Measurements from ENCODE around the gene IGFBP5.

The IGFBP5 gene, protein sequence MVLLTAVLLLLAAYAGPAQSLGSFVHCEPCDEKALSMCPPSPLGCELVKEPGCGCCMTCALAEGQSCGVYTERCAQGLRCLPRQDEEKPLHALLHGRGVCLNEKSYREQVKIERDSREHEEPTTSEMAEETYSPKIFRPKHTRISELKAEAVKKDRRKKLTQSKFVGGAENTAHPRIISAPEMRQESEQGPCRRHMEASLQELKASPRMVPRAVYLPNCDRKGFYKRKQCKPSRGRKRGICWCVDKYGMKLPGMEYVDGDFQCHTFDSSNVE

DNA sequence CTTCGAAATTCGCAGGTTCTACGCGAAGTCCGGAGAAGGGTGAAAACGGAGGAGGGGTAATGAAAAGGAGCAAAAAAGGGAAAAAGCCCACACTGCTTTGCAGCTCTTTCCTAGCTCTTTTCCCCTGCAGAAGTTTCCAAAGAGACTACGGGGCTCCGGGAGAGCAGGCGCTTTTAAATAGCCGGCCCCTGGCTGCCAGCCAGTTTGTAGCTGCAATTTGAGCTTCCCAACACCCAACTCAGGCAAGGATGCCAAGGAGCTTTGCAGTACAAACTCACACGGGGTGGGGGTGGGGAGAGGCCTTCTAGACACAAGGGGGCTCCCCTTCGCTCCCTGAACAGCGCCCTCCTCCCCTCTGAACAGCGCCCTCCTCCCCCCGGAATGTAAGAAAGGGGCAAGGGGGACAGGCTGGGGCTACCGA lies at the start of gene IGFBP5:
TSS of gene IGFBP5 (minus strand) at position 149 of the 421 bp plus-strand sequence. CDS start 774 bp downstream, outside the sequence.
- in situ Hi-C loops (cut with MboI; ENCODE audit: low sequenced_read_pairs): loop anchor here (25.0 kb wide), 2 partner anchors 467 to 1017 kb away; no protein-coding TSS in a partner anchor

DNA sequence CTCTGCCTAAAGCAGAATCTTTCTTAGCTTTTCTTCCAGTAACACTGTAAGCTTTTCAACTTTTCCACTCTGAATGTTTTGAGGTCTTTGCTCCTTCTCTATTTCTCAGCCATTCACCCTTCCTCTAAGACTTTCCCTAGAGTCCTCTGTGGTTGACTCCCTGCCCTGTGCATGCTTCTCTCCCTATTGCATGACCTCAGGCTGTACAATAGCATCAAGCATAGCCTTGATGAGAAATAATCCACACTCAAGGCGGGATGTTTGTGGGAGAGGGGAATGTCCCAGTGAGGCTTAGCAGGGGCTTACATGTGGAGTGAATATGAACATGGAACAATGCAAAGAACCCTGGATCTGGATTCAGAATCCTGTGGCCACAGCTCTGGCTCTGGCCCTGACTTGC lies 48.4 kb upstream of the IGFBP5 start:
- in situ Hi-C loops (cut with MboI; ENCODE audit: low sequenced_read_pairs): no loop called here

DNA sequence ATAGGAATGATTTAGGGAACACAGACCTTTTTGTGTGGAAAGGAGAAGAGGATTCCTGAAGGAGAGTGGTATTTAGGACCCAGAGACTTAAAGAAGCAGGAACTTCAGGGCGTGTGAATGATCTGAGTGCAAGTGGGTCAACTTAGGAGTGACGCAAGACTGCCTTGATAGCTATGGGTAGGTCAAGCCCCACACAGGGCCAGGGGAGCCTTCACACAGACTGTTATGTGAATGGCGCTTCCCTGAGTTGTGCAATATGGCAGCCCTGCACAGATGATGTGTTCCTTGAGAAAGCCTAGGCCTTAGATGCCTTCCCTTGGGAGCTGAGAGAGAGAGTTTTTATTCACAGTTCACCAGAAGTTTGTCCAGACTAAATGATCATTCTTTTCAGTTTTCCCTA lies 47.1 kb upstream of the IGFBP5 start:
- in situ Hi-C loops (cut with MboI; ENCODE audit: low sequenced_read_pairs): no loop called here

DNA sequence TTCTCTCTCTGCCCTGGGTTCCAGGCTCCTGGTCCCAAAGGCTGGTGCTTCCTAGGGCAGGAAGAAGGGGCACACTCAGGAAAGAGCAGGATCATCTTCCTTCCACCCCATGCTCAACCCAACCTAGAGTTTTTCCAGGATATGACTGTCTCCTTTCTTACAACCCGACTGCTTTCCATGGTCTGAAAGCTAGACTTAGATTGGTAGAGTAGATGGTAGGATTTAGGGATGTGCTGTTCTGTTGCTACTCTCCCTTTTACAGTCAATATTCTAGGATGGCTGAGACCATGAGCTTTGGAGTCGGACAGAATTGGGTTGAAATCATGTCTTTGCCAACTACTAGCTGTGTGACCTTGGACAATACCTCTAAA lies 45.9 kb upstream of the IGFBP5 start:
- in situ Hi-C loops (cut with MboI; ENCODE audit: low sequenced_read_pairs): no loop called here

DNA sequence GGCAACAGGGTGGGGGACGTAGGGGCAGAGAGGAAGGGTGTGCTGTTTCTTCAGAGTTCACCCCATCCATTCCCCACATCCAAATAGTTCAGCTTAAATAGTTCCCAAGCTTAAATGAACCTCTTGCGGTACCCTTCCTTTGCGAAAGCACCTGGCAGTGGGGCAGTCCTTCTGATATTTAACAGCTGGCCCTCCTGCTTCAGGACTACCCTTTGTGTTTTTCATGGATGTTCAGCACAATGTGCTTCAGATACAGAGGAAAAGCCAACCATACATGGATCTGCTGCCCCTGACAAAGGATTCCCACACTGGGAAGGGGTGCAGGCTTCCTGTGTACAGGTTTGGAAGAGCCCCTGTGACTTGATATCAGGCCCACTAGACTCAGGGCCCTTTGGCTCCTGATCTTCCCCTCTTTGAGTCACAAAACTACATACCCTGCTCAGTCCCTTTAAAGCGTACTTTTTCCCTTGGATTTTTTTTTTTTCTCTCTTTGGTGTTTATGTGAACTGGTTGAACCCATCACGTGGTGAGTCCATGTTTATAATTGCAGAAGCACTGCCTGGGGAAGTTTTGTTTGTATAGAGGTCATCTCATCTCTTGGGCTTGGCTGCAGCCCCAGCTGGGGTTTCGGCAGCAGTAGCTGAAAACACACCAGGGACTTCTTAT lies 45.3 kb upstream of the IGFBP5 start:
- in situ Hi-C loops (cut with MboI; ENCODE audit: low sequenced_read_pairs): no loop called here

DNA sequence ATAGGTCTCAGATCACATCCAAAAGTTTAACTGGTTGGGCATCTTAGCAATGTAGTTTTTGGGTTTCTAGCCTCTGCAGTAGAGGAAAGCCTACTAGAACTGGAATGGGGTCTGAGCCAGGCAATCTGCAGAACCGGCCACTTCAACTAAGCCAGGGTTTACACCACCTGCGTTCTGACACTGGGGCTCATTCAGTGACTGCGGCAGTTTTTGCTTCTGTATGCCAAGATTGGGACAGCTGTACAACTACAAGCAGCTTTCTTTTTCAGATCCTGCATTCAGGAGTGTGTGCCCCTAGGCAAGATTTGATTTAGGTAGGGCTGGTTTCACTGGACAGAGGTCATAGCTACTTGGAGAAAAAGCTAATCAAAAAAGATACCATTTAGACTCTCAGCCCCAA lies 43.7 kb upstream of the IGFBP5 start:
- in situ Hi-C loops (cut with MboI; ENCODE audit: low sequenced_read_pairs): no loop called here

DNA sequence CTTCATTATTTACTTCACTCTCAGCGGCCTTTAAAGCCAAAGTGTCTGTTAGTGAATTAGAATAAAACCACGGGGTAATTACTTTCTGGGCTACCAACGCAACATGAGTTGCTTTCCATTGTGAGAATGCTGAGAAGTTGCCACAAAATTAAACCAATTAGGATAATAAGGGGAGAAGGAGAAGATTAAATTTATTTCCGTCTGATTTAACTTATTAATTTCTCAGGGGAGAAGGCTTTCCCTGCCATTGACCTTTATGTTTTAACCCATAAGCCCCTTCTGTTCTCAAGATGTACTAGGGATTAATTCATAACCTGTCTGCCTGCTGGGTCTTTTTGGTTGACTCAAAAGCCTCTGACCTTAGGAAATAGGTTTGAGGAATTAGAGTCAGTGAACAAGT lies 42.3 kb upstream of the IGFBP5 start:
- in situ Hi-C loops (cut with MboI; ENCODE audit: low sequenced_read_pairs): no loop called here

DNA sequence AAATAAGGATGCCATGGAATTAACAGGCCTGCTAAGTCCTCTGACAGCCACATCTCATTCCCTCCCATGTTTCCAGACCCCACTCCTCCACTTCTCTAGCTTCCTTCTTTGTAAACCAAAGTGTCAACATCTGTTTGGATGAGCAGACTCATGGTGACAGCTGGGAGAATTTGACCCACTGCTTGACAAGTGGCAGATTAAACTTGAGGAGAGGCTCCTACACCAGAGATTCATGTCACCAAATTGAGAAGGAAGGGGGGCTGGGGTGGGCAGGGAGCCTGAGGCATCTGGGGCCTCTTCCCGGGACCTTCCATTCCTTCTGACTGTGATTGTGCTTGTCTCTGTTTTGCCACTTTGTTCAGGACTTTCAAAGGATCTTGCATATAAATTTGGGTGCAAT lies 41.0 kb upstream of the IGFBP5 start:
- in situ Hi-C loops (cut with MboI; ENCODE audit: low sequenced_read_pairs): no loop called here

DNA sequence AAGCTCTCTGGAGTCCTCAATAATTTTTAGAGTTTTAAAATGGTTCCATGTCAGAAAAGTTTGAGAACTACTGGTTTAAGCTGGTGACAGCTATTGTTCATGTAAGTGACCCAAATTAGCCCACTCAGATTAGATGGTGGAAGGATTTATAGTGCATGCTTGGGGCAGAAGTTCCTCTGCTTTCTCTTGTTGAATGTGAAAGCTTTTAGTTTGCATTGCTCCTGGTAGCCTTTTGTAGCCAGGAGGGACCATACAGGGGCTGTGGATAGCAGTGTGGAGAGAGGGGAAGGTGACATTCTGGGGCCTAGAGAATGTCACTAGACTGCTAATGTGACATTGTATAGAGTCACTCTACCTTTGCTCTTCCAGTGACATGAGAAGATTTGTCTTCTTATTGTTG lies 40.3 kb upstream of the IGFBP5 start:
- in situ Hi-C loops (cut with MboI; ENCODE audit: low sequenced_read_pairs): no loop called here

DNA sequence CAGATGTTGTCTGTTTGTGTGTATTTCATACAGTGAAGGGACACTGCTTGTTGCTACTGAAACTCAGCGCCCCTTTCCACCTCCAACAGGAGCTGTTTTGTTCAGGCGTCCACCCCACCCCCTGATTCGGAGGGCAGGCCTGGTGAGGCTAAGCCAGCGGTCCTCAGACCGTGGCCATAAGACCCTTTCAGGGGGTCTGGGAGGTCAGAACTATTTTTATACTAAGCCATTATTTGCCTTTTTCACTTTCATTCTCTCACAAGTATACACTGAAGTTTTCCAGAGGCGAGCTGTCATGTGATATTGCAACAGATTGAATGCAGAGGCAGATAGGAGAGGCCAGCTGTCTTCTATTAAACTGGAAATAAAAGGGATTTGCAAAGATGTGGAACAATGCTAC lies 39.7 kb upstream of the IGFBP5 start:
- in situ Hi-C loops (cut with MboI; ENCODE audit: low sequenced_read_pairs): no loop called here

DNA sequence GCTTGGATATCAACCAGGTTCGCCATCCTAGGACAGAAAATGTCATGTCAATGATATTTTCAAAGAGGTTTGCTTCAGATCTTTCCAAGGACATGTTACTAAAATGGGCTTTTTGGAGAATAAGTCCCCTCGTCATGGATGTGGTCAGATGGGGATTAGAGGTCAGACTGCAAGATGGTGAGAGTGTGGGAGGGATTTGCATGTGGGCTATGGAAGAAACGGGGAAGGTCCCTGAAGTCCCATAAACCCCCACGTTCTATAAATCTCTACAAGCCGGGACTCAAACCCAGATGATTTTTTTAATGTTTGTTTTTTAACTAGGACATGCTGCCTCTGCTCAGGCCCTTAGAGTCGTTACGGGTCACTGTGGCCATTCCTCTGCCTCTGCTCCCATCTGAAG lies 37.7 kb upstream of the IGFBP5 start:
- in situ Hi-C loops (cut with MboI; ENCODE audit: low sequenced_read_pairs): no loop called here

DNA sequence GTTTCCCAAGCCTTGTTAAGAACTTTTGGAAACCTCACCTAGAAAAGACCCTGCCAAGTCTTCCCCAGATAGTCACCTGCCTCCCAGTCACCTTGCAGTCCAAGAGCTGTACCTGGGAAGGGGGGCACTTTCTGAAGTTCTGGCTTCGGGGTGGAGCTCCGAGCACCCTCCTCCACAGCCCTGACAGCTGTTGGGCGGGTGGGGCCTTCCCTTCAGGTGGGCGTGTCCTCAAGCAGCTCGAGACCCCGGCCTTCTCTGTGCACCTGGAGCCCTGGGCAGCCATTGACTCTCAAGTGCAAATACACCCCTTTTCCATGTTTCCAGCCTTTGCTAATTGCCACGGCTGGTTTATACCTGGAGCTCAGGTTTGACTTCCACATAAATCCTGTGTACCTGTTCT lies 37.0 kb upstream of the IGFBP5 start:
- in situ Hi-C loops (cut with MboI; ENCODE audit: low sequenced_read_pairs): no loop called here

DNA sequence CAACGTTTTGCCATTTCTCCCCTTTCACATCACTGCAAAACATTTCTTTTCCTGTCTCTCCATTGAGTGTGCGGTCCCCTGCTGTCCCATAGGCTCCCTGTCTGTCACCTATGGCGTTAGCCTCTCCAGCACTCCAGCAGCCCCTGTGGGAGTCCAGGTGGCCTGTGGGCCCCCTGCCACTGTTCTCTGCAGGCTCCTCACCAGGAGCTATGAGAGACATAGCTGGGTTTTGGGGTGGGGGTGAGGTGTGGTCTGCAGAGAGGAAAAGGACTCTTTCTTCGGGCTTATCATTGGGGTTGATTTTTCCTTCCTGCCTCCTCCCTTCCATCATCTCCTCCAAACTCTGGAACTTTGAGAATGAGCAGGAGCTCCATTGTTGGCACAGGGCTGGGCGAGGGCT lies 36.1 kb upstream of the IGFBP5 start:
- in situ Hi-C loops (cut with MboI; ENCODE audit: low sequenced_read_pairs): no loop called here

DNA sequence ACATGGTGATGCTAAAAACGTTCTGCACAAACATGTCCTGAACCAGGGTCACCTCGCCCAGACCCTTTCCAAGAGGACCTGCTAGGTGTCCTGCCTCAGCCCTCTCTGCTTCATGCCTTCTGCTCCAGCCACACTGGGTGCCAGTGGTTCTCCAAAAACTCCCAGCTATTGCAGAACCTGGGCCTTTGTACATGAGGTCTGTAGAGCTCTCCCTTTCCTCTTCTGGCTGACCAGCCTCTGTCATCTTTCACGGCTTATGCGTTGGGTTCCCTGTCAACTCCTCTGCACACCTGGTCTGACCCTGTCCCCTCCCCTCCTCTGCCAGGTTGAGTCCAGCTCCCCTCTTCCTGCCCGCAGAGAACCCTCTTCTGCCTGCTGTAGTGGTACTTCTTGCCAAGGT lies 35.5 kb upstream of the IGFBP5 start:
- in situ Hi-C loops (cut with MboI; ENCODE audit: low sequenced_read_pairs): no loop called here

DNA sequence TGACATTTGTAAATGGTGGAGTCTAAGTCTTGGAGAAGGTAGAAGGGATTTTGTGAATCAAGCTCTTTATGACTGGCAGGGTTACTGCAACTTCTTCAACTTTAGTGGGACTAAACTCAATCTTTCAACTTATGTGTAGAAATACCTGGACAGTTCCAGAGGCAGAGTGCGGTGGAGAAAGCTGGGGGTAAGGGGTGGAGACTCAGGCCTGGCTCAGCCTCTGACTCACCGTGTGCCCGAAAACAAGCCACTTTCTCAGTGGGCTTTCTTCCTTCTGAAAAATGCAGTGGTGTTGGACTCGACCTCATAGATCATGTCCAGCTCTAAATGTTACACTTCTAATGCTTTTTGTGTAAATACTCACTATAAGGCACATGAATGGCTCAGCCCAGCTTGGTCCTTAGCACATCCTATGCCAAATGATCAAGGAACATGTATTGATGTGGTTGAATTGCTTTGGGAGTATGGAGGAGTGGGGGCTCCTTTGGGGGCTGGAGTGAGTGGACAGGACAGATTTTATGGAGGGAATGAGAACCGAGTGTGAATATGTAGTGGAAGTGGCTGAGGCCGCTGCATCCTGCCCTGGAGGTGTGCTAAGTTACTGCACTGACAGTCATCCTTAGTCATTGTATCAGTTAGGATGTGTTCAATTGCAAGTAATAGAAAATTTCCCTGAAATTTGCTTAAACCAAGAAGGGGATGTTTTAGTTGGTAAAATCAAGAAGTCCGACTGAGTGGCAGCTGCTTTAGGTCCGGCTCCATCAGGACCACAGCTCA lies 32.2 kb upstream of the IGFBP5 start:
- in situ Hi-C loops (cut with MboI; ENCODE audit: low sequenced_read_pairs): no loop called here

DNA sequence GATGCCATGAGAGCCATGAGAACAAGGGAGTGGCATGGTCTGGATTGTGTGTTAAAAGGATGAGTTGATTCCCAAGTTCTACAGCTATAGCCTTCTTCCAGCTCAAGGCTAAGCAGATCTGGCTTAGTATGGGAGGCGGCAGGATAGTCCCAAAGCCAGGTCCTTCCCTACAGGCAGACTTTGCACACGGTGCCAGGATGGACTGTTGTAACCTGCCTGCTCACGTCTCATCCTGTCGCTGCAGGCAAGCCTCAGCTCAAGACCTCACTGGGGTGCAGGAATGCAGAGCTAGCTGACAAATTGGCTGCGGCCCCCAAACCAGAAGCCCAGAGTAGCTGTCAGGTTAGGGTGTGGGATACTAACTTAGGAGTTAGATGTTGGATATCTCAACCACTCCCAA lies 28.8 kb upstream of the IGFBP5 start:
- in situ Hi-C loops (cut with MboI; ENCODE audit: low sequenced_read_pairs): no loop called here

DNA sequence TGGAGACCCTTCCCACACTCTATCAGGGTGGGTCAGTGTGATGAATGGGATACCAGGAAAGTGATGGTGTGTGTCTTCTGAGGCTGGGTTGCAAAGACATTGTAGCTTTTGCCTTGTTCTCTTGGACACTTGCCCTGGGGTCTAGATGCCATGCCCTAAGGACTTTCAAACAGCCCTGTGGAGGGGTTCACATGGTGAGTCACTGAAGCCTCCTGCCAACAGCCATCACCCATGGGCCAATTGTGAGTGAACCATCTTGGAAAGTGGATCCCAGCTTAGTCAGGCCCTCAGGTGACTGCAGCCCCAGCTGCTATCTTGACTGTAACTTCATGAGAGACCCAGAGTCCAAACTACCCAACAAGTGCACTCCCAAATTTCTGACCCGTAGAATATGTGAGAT lies 25.8 kb upstream of the IGFBP5 start:
- in situ Hi-C loops (cut with MboI; ENCODE audit: low sequenced_read_pairs): no loop called here

DNA sequence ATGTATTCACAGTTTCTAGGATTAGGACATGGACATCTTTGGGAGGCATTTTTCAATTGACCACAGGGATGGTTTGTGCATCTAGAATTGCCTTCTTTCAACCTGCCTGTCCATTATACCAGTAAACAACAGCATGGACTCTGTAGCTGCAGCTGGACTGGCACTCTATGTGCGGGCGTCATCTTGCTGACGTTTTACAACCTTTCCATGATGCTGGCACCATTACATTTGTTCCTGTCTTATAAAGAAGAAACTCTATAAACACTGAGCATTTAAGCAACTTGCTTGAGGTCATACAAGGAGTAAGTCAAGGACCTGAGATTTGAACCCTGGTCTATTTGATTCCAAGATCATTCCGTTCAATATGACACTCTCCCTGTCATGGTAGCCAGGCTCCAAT lies 25.4 kb upstream of the IGFBP5 start:
- in situ Hi-C loops (cut with MboI; ENCODE audit: low sequenced_read_pairs): no loop called here

DNA sequence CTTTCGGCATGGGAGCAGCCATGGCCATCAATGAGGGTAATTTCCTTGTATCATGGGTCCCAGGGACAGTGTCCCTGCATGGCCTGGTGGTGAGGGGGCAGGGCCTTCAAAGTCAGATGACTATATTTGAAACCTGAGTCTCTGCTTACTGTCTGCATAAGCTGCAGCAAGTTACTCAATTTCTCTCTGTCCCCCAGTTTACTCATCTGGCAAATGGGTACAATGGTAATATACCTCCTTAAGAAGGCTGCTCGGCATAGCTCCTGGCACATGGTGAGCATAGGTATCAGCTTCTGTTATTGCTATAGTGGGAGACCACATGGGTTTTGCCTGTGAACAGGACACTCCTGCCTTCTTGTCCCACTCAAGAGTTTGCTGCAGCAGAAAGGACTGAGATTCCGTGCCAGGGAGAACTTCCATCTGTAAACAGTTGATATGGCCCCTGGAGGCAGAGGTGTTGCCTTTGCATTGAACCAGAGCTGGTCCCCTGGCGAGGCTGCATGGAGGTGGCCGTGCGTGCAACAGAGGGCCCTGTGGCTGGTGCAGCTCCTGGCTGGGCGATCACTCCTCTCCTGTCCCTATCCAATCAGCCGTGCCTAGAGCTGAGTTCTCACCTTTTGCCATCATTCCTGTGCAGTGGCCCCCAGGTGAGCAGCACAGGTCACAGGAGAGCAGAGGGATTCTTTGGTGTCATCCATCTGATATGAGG lies 22.7 kb upstream of the IGFBP5 start:
- in situ Hi-C loops (cut with MboI; ENCODE audit: low sequenced_read_pairs): no loop called here

DNA sequence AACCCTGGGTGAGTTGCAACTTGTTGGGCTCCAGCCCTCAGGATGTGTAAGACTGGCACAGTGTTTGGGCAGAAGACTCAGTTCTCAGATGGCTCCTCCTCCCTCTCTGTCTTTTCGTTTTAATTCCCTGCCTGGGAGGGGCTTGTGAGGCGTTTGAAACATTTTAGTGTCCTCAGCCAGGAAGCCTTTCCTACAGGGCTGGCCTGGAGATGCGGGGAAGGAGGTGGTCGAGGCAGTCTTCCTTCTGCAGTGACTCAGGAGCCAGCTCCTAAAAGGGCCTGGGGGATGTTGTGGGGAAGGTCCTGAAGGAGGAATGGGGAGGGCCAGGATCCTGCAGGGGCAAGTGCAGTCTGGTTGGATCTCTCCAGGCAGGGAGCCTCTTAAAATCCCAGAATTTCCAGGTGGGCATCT lies 22.1 kb upstream of the IGFBP5 start:
- in situ Hi-C loops (cut with MboI; ENCODE audit: low sequenced_read_pairs): no loop called here

DNA sequence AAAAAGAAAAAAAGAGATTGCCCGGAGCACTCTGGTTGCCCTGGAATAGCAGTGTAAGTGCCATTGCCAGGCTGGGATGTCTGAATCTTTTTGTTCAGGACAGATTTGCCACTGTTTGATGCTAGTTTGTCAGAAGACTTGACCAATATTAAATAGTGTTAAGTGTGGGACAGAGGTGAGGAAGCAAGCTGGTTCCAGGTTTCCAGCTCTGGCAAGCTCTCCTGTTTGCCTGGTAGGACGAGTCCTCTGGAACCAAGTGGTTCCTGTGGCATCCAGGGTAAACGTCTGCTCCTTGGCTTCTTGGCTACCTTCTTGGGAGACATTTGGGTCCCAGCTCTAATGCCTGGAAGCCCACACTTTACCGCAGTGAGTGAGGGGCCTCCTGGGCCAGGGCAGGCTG lies 20.8 kb upstream of the IGFBP5 start:
- in situ Hi-C loops (cut with MboI; ENCODE audit: low sequenced_read_pairs): no loop called here

Data from HL-60/S4 treated with phorbol 12-myristate 13-acetate at 8.2 ng/mL for 4 days and 3 days (cell line).